GM15510 (cell line): ENCODE measurements around the gene RNU5B-1.

Experiments
- POLR2A ChIP-seq: IDR thresholded peaks from 3 replicates; pipeline ENCODE4 v1.6.1; 2011; ENCODE audit warnings: borderline replicate concordance; ENCODE audit not compliant: insufficient read length; ENCODE audit errors: extremely low read depth

The RNU5B-1 gene

DNA sequence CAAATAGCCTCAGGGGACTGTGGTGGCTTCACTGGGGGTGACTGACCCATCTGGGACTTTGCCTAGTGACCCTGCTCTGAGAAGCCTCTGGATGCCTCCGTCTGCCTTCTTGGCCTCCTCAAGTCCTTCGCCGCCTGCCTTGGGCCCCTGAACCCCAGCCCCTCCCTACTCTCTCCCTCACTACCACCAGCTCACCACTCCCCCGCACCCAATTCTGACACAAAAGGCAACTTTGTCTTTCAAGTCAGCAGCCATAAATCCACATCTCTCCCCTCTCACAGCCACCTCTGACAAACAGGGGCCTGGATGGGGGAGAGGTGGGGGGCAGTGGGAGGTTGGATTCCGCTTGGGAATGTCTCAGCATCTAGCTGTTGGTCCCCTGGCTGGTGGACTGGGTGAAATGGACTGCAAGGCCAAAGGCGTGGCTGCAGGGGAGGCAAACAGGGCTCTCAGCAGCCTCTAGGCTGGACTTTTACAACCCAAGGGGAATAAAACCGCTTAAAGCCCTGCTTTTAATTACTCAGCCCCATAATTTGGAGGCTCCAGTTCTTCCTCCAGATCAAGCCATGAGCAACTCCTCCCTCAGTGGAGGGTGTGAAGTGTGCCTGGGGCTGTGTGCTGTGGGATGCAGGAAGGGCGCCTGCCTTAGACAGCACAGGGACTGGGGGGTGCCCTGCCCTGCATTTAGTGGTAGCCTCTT lies 39.9 kb downstream of the RNU5B-1 start:
- TF ChIP-seq POLR2A, result no peak

GRCh38 chr15:65344914-65345275 lies 40.4 kb downstream of the RNU5B-1 start:
- TF ChIP-seq POLR2A, result no peak

DNA sequence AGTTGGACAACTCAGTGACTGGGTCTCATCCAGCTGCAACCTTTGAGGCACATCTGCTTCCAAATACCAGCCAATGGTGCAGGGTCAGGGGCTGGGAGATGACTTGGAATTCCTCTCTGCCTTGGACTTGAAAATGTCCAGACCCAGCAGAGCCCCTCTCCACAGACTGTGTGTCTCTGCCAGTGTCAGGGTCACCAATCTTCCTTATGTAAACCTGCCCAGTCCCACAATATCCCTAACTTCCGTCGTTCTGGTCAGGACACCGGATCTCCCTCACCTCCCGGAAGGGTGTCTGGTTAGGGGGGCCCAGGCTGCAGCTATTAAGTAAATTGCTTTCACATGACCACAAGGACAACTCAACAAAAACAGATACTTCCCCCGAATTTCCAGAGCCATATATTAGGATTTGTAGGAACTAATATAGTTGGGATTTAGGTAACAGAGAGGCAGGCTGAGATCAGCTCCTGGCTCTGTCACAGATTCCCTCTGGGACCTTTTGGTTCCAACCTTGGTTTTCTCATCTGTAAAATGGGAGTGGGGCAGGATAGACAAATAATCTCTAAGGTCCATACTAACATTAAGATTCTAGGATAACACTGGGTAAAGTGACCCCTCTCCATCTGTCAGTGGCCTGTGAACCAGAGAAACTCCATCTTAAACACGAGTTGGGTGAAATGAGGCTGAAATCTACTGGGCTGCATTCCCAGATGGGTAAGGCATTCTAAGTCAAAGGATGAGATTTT lies 42.5 kb downstream of the RNU5B-1 start:
- no peak for TF ChIP-seq POLR2A

GRCh38 chr15:65349338-65349737 lies 44.9 kb downstream of the RNU5B-1 start:
- no peak for TF ChIP-seq POLR2A
